DOHH2 (cell line): ENCODE results near the gene ACP6.

Experiments
- EZH2phosphoT487 ChIP-seq: fragments of 200-600 bp; sonication (generic); IDR thresholded peaks from 2 replicates; pipeline ENCODE4 v1.6.1; 2017; ENCODE audit warnings: borderline replicate concordance, mild to moderate bottlenecking, antibody characterized with exemption, low read length, moderate library complexity, mixed read lengths
- TF ChIP-seq, protein P1 (sequence below): fragments of 200-600 bp; sonication (generic); IDR thresholded peaks from one replicate; pipeline ENCODE4 v1.5.1; 2014; ENCODE audit warnings: antibody characterized with exemption, mild to moderate bottlenecking, low read depth, low read length; ENCODE audit not compliant: poor library complexity, severe bottlenecking

DNA sequence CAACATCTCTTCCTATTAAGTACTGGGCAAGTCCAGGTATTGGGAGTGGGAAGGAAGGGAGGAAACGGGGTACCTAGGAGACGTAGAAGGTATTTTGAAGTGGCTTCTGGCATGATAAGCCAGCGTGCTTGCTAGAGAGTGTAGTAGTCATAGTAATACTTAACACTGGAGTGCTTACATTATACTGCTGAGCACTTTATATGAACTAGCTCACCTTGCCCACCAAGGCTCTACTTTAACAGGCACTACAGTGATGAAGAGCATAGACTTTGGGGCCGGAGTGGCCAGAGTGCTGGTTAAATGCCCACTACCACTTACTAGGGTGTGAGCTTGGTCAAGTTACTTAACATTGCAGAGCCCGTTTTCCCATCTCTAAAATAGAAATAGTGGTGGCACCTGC lies 61.7 kb downstream of the ACP6 start:
- TF ChIP-seq, protein P1, sequence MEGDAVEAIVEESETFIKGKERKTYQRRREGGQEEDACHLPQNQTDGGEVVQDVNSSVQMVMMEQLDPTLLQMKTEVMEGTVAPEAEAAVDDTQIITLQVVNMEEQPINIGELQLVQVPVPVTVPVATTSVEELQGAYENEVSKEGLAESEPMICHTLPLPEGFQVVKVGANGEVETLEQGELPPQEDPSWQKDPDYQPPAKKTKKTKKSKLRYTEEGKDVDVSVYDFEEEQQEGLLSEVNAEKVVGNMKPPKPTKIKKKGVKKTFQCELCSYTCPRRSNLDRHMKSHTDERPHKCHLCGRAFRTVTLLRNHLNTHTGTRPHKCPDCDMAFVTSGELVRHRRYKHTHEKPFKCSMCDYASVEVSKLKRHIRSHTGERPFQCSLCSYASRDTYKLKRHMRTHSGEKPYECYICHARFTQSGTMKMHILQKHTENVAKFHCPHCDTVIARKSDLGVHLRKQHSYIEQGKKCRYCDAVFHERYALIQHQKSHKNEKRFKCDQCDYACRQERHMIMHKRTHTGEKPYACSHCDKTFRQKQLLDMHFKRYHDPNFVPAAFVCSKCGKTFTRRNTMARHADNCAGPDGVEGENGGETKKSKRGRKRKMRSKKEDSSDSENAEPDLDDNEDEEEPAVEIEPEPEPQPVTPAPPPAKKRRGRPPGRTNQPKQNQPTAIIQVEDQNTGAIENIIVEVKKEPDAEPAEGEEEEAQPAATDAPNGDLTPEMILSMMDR = no peak
- no peak for TF ChIP-seq EZH2phosphoT487
